ENCODE results near the gene NSUN2.

NSUN2 gene

GRCh38 chr5:6553972-6554371, 78.9 kb downstream of the NSUN2 start:
- no peak for DNase-seq

GRCh38 chr5:6552612-6553011, 80.2 kb downstream of the NSUN2 start:
- no peak for DNase-seq

- no peak for DNase-seq
Observed at GRCh38 chr5:6551955-6552313, 80.9 kb downstream of the NSUN2 start.

DNA sequence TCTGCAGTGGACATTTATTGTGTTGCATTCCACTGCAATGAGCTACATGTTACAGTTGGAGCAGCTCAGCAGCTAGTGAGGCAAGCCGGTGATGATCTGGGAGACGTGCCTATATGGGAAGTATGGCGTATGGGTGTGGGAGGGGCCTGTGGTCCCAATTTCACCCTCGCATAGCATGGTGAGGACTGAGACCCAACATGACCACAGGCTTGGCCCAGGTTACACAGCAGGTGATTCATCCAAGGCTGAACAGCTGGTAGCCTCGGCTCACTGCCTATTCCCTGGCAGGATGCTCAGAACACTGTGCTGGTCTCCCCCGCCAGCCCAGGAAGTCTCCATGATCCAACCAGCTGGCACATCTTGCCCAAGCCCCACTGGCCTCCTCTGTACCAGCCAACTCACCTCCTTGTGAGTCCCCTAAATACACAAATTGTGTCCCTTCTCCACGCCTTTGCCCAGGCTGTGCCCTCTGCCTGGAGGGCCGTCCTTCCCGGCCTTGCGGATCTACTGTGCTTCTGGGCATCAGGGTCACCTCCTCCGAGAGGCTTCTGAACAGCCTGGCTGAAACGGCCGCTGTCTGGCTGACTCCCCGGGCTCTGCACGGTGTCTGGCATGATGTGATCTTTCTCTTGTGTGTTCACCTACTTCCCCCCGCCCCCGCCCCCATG, 81.4 kb downstream of the NSUN2 start:
- no peak for DNase-seq

GRCh38 chr5:6550628-6551027, 82.2 kb downstream of the NSUN2 start:
- DNase-seq, result no peak
